GM18858 (cell line): ENCODE results near the gene XPNPEP1.

Source experiments
- ATAC-seq: cut with Tn5 transposase; IDR thresholded peaks from one replicate; pipeline ENCODE4 v1.9.1; 2021; ENCODE audit not compliant: unreplicated experiment

The XPNPEP1 gene

GRCh38 chr10:109952526-109952925, 29.2 kb upstream of the XPNPEP1 start:
- no peak for ATAC-seq

- no peak for ATAC-seq
These were observed 24.0 kb upstream of the XPNPEP1 start for GRCh38 chr10:109947111-109947920.

GRCh38 chr10:109946680-109947079, 23.4 kb upstream of the XPNPEP1 start:
- ATAC-seq, result no peak

GRCh38 chr10:109945473-109946177, 22.3 kb upstream of the XPNPEP1 start:
- no peak for ATAC-seq

- no peak for ATAC-seq
These were observed 21.3 kb upstream of the XPNPEP1 start for GRCh38 chr10:109944613-109945012.

- no peak for ATAC-seq
These were observed 18.0 kb upstream of the XPNPEP1 start for GRCh38 chr10:109941236-109941862.

GRCh38 chr10:109940553-109940952, 17.2 kb upstream of the XPNPEP1 start:
- ATAC-seq, result no peak

GRCh38 chr10:109940117-109940516, 16.8 kb upstream of the XPNPEP1 start:
- ATAC-seq, result no peak

GRCh38 chr10:109939315-109939961, 16.1 kb upstream of the XPNPEP1 start:
- no peak for ATAC-seq

GRCh38 chr10:109937460-109938065, 14.3 kb upstream of the XPNPEP1 start:
- no peak for ATAC-seq

GRCh38 chr10:109934958-109935793, 11.9 kb upstream of the XPNPEP1 start:
- ATAC-seq, result no peak

- no peak for ATAC-seq
These were observed 10.8 kb upstream of the XPNPEP1 start for GRCh38 chr10:109933984-109934565.

GRCh38 chr10:109932968-109933367, 9.7 kb upstream of the XPNPEP1 start:
- ATAC-seq, result no peak

- no peak for ATAC-seq
These were observed 9.1 kb upstream of the XPNPEP1 start for GRCh38 chr10:109932391-109932790.

- no peak for ATAC-seq
These were observed 7.9 kb upstream of the XPNPEP1 start for GRCh38 chr10:109931163-109931562.

- no peak for ATAC-seq
These were observed 6.3 kb upstream of the XPNPEP1 start for GRCh38 chr10:109929501-109930219.

- no peak for ATAC-seq
These were observed 5.2 kb upstream of the XPNPEP1 start for GRCh38 chr10:109928475-109928891.

- no peak for ATAC-seq
These were observed 3.5 kb upstream of the XPNPEP1 start for GRCh38 chr10:109926825-109927224.
